ENCODE results near the gene IPMK. TPM values are rescaled to one million over a fixed set of nuclear protein-coding genes. Genes with fewer than 3 reads are reported as not detected.

Gene IPMK
- total RNA-seq, 1 donor from 2014 or later: 5.5 TPM

DNA sequence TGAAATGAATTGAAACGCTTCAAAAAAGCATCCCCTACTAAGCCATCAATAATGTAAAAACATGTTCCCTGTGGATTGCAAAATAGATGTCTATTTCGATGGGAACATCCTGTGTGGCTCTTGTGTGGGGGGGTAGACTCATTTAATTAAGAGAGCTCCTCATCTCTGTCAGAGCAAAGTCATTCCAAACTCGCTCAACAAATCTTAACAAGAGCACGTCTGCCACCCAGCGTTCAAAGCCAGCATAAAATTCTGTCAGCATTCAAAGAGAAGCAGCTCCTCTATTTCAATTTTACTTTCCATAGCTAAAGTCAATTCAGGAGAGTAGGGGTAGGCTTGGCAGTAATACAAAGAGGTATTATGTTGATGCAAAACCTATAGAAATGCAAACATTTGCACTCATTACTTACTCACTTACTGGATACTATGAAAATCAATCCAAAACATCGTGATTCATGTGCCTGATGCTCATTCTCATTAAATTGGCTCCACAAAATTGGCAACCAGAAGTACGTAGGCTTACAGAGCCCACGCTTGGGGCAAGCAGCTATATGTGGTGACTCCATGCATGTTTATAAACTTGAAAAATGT lies 114.9 kb downstream of the IPMK start:
- DNase-seq (ENCODE audit: low spot score): peak; percentile 55
- H3K27ac Mint-ChIP-seq (ENCODE audit: unreplicated experiment): no peak overlapping the region
- H3K4me3 Mint-ChIP-seq (ENCODE audit: unreplicated experiment): no peak overlapping the region
- H3K4me1 Mint-ChIP-seq (ENCODE audit: unreplicated experiment): no peaks in the 10 kb centered on the region
- H3K27me3 Mint-ChIP-seq (ENCODE audit: unreplicated experiment): no peaks in the 10 kb centered on the region
- no peaks in the 10 kb centered on the region for H3K36me3 Mint-ChIP-seq (ENCODE audit: low read depth, unreplicated experiment)
- H3K9me3 Mint-ChIP-seq (ENCODE audit: unreplicated experiment): no peaks in the 10 kb centered on the region
- TF ChIP-seq, protein P1, sequence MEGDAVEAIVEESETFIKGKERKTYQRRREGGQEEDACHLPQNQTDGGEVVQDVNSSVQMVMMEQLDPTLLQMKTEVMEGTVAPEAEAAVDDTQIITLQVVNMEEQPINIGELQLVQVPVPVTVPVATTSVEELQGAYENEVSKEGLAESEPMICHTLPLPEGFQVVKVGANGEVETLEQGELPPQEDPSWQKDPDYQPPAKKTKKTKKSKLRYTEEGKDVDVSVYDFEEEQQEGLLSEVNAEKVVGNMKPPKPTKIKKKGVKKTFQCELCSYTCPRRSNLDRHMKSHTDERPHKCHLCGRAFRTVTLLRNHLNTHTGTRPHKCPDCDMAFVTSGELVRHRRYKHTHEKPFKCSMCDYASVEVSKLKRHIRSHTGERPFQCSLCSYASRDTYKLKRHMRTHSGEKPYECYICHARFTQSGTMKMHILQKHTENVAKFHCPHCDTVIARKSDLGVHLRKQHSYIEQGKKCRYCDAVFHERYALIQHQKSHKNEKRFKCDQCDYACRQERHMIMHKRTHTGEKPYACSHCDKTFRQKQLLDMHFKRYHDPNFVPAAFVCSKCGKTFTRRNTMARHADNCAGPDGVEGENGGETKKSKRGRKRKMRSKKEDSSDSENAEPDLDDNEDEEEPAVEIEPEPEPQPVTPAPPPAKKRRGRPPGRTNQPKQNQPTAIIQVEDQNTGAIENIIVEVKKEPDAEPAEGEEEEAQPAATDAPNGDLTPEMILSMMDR (IDR thresholded peaks at IDR 0.05; ENCODE audit: unreplicated experiment): peak; percentile 58

DNA sequence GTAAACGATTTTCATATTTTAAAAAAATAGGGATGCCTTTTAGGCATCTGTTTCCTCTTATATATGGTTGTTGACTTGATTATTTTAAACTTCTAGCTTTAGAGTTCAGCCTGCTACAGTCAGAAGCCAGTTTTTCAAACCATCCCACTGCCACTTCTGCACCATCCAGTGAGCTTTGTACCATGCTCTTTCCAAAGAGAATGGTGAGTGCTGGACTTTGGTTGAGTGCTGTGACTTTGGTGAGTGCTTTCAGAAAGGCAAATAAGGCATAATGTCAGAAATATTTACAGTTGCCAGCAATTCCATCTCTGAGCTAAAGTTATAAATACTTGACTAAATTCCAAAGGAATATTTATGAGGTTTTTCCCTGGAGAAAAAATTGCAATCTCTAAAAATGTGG lies 117.4 kb downstream of the IPMK start:
- TF ChIP-seq, protein P1 (IDR thresholded peaks at IDR 0.05; ENCODE audit: unreplicated experiment): no peak
- Mint-ChIP-seq H3K27ac (ENCODE audit: unreplicated experiment) (no peak overlapping the region), H3K9me3 (ENCODE audit: unreplicated experiment) (no peaks in the 10 kb centered on the region), H3K4me3 (ENCODE audit: unreplicated experiment) (no peak overlapping the region), H3K36me3 (ENCODE audit: low read depth, unreplicated experiment) (no peaks in the 10 kb centered on the region), H3K27me3 (ENCODE audit: unreplicated experiment) (no peaks in the 10 kb centered on the region), H3K4me1 (ENCODE audit: unreplicated experiment) (no peaks in the 10 kb centered on the region)
- no peak for DNase-seq (ENCODE audit: low spot score)

DNA sequence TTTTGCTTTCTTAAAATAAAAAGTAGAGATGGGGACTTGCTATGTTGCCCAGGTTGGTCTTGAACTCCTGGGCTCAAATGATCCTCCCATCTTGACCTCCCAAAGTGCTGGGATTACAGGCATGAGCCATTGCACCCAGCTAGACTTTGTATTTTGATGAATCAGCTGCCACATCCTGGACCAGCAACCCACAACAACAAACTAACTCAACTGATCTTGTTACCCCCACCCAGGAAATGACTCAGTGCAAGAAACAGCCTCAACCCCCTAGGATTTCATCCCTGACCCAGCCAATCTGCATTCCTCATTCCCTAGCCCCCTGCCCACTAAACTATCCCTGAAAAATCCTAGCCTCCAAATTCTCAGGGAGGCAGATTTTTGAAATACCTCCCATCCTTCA lies 123.8 kb downstream of the IPMK start:
- Mint-ChIP-seq H3K4me1 (ENCODE audit: unreplicated experiment) (no peaks in the 10 kb centered on the region), H3K27me3 (ENCODE audit: unreplicated experiment) (no peaks in the 10 kb centered on the region), H3K36me3 (ENCODE audit: low read depth, unreplicated experiment) (no peaks in the 10 kb centered on the region), H3K27ac (ENCODE audit: unreplicated experiment) (no peak overlapping the region), H3K4me3 (ENCODE audit: unreplicated experiment) (no peak overlapping the region), H3K9me3 (ENCODE audit: unreplicated experiment) (no peaks in the 10 kb centered on the region)
- TF ChIP-seq, protein P1 (IDR thresholded peaks at IDR 0.05; ENCODE audit: unreplicated experiment): no peak
- DNase-seq (ENCODE audit: low spot score): no peak

Other genes with a start within 250 kb of the IPMK start
- gene CISD1, start 1.3 kb upstream of the IPMK start, total RNA-seq (ENCODE audit: unreplicated experiment): 38.1 TPM
- gene UBE2D1, start 67.1 kb upstream of the IPMK start, total RNA-seq (ENCODE audit: unreplicated experiment): 22.2 TPM
- 39.4 TPM for gene TFAM, start 117.5 kb upstream of the IPMK start, total RNA-seq (ENCODE audit: unreplicated experiment)
- 1.1 TPM for gene BICC1, start 245.0 kb upstream of the IPMK start, total RNA-seq (ENCODE audit: unreplicated experiment)

Data from endothelial cell (in vitro differentiated cells).